Memory B cell (primary cell): ENCODE data around the gene ICAM4.
A peak's percentile ranks its signal among the peaks of the same experiment; 100 is the strongest.
"Not testable (repeated sequence)": the region's sequence is repeated elsewhere in the genome, so short reads cannot be mapped to it uniquely, and the experiment has no call there.

Experiments used
- ATAC-seq: fragments of 150-1000 bp; cut with Tn5 transposase; 2 replicates; pipeline ENCODE4 v1.10.0; 2021; ENCODE audit warnings: low read depth, mild to moderate bottlenecking, moderate library complexity
- DNase-seq, 2 donors: peaks; one replicate each; pipeline ENCODE4 v3.0.0; 2022; ENCODE audit warnings: low spot score in 2 of 2
- H3K27ac Mint-ChIP-seq: one replicate; pipeline ENCODE4 v1.8.0; 2022; ENCODE audit warnings: mild to moderate bottlenecking, moderate library complexity, mixed read lengths
- H3K27me3 Mint-ChIP-seq: one replicate; pipeline ENCODE4 v1.8.0; 2022; ENCODE audit warnings: mixed read lengths
- H3K36me3 Mint-ChIP-seq: one replicate; pipeline ENCODE4 v1.8.0; 2022; ENCODE audit warnings: mild to moderate bottlenecking, mixed read lengths
- H3K4me1 Mint-ChIP-seq: one replicate; pipeline ENCODE4 v1.8.0; 2022; ENCODE audit warnings: mixed read lengths
- H3K4me3 Mint-ChIP-seq: one replicate; pipeline ENCODE4 v1.8.0; 2022; ENCODE audit warnings: mild to moderate bottlenecking, moderate library complexity, mixed read lengths
- H3K9me3 Mint-ChIP-seq: one replicate; pipeline ENCODE4 v1.8.0; 2022; ENCODE audit warnings: mixed read lengths

The ICAM4 gene

DNA sequence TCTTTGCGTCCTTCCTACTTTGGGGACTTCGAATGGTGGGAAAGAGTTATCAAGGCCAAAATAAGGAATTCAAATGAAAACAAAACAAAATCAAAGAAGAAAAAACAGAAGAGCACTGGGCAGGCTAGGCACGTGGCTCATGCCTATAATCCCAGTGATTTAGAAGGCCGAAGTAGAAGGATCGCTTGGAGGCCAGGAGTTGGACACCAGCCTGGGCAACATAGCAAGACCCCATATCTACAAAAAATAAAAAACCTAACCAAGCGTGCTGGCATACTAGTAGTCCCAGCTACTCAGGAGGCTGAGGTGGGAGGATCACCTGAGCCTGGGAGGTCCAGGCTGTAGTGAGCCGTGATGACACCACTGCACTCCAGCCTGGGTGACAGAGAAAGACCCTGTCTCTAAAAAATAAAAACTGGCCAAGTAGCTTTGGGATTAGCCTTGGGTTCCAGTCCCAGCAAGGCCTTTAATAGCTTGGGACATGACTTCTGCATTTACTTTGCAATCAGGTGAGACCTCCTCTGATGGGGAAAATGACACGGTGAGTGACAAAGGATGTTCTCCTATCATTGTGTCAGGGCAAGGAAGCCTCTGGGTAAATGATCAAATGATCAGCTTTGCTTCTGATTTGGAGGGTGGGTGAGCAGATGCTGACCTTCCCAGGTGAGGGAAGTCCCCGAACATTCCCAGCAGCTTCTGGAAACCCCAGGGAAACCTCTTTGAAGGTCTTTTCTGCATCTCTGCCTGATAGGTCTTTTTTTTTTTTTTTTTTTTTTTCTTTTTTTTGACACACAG, 8.8 kb upstream of the ICAM4 start:
- Mint-ChIP-seq H3K9me3 (no peaks in the 10 kb centered on the region), H3K4me1 (peaks cover 11% of the 10 kb centered on the region), H3K27ac (peak overlapping the region; percentile 20), H3K27me3 (no peaks in the 10 kb centered on the region), H3K4me3 (no peak overlapping the region), H3K36me3 (peaks cover 12% of the 10 kb centered on the region)
- DNase-seq (no peak), ATAC-seq (no peak)

DNA sequence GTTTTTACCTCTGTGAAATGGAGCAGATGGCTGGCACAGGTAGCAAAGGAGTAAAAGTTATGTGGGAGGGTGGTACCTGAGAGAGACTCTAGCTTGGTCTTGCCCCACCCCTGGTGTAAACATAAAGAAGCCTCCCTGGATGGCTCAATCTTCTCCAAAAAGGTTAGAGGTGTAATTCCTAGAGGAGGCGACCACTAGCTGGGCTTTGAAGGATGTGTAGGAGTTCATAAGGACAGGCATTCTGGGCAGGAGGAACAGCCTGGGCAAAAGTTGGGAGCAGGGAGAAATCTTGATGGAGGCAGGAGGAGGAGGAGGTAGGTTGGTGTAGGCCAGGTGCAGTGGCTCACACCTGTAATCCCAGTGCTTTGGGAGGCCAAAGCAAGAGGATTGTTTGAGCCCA, 7.8 kb upstream of the ICAM4 start:
- Mint-ChIP-seq H3K9me3 (no peaks in the 10 kb centered on the region), H3K4me3 (no peak overlapping the region), H3K27me3 (no peaks in the 10 kb centered on the region), H3K36me3 (peaks cover 15% of the 10 kb centered on the region), H3K4me1 (peaks cover 10% of the 10 kb centered on the region), H3K27ac (no peak overlapping the region)
- DNase-seq (no peak), ATAC-seq (no peak)

- Mint-ChIP-seq H3K36me3 (peaks cover 13% of the 10 kb centered on the region), H3K27ac (peak overlapping the region; percentile 48), H3K9me3 (no peaks in the 10 kb centered on the region), H3K27me3 (no peaks in the 10 kb centered on the region), H3K4me3 (no peak overlapping the region), H3K4me1 (peaks cover 9% of the 10 kb centered on the region)
- DNase-seq: no peak
- ATAC-seq: peak; percentile 34
These were observed 6.9 kb upstream of the ICAM4 start for GRCh38 chr19:10279737-10280442.

DNA sequence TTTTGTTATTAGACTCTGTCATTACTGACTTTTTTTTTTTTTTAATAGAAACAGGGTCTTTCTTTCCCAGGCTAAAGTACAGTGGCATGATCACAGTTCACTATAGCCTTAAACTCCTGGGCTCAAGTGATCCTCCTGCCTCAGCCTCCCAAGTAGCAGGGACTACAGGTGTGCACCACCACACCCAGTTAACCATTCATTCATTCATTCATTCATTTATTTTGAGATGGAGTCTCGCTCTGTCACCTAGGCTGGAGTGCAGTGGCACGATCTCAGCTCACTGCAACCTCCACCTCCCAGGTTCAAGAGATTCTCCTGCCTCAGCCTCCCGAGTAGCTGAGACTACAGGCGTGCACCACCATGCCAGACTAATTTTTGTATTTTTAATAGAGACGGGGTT, 4.7 kb upstream of the ICAM4 start:
- H3K4me3 Mint-ChIP-seq, DNase-seq, H3K27ac Mint-ChIP-seq, H3K9me3 Mint-ChIP-seq, H3K27me3 Mint-ChIP-seq, H3K4me1 Mint-ChIP-seq, ATAC-seq: not testable (repeated sequence)
- H3K36me3 Mint-ChIP-seq: peaks cover 16% of the 10 kb centered on the region

DNA sequence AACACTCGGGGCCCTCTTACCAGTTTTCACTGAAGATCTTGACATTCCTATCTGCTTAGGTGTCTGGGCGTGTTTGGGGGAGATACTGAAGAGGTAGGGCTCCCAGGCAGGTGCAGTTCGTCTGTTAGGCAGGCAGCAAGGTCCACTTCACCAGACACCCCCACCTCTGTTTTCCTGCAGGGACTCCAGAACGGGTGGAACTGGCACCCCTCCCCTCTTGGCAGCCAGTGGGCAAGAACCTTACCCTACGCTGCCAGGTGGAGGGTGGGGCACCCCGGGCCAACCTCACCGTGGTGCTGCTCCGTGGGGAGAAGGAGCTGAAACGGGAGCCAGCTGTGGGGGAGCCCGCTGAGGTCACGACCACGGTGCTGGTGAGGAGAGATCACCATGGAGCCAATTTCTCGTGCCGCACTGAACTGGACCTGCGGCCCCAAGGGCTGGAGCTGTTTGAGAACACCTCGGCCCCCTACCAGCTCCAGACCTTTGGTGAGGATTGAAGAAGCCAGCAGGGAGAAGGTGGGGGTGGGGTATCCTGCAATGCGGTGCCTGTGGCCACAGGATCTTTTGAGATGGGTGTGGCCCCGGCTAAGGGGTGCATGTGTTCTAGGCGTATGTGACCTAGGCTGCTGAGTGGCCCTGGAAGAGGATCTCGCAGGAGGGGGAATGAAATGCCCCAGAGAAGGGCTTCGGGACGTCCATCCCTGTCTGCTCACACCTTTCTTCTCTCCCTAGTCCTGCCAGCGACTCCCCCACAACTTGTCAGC, 3.3 kb upstream of the ICAM4 start:
- Mint-ChIP-seq H3K27ac (no peak overlapping the region), H3K9me3 (no peaks in the 10 kb centered on the region), H3K27me3 (peaks cover 2% of the 10 kb centered on the region), H3K4me3 (no peak overlapping the region), H3K4me1 (peaks cover 14% of the 10 kb centered on the region), H3K36me3 (peaks cover 14% of the 10 kb centered on the region)
- no peak for ATAC-seq
- DNase-seq: no peak

GRCh38 chr19:10284065-10284959, 2.4 kb upstream of the ICAM4 start:
- no peak for DNase-seq
- ATAC-seq: no peak
- no peak overlapping the region for H3K4me3 Mint-ChIP-seq
- no peaks in the 10 kb centered on the region for H3K9me3 Mint-ChIP-seq
- no peak overlapping the region for H3K27ac Mint-ChIP-seq
- H3K27me3 Mint-ChIP-seq: peaks cover 6% of the 10 kb centered on the region
- peaks cover 16% of the 10 kb centered on the region for H3K4me1 Mint-ChIP-seq
- H3K36me3 Mint-ChIP-seq: peaks cover 10% of the 10 kb centered on the region

DNA sequence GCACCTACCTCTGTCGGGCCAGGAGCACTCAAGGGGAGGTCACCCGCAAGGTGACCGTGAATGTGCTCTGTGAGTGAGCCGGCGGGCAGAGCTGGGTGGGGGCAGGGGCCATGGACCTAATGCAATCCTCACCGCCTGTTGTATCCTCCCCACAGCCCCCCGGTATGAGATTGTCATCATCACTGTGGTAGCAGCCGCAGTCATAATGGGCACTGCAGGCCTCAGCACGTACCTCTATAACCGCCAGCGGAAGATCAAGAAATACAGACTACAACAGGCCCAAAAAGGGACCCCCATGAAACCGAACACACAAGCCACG, 1.8 kb upstream of the ICAM4 start:
- peaks cover 10% of the 10 kb centered on the region for H3K36me3 Mint-ChIP-seq

GRCh38 chr19:10285393-10285792, 1.4 kb upstream of the ICAM4 start:
- no peak overlapping the region for H3K27ac Mint-ChIP-seq
- H3K4me3 Mint-ChIP-seq: no peak overlapping the region
- peaks cover 9% of the 10 kb centered on the region for H3K27me3 Mint-ChIP-seq
- no peaks in the 10 kb centered on the region for H3K9me3 Mint-ChIP-seq
- no peak for ATAC-seq
- no peak for DNase-seq
- H3K36me3 Mint-ChIP-seq: peaks cover 10% of the 10 kb centered on the region
- peaks cover 17% of the 10 kb centered on the region for H3K4me1 Mint-ChIP-seq

More for the DNA sequence above, 1.8 kb upstream of the ICAM4 start:
- Mint-ChIP-seq H3K27me3 (peaks cover 6% of the 10 kb centered on the region), H3K27ac (no peak overlapping the region), H3K4me1 (peaks cover 15% of the 10 kb centered on the region), H3K4me3 (no peak overlapping the region), H3K9me3 (no peaks in the 10 kb centered on the region)
- no peak for DNase-seq
- no peak for ATAC-seq

DNA sequence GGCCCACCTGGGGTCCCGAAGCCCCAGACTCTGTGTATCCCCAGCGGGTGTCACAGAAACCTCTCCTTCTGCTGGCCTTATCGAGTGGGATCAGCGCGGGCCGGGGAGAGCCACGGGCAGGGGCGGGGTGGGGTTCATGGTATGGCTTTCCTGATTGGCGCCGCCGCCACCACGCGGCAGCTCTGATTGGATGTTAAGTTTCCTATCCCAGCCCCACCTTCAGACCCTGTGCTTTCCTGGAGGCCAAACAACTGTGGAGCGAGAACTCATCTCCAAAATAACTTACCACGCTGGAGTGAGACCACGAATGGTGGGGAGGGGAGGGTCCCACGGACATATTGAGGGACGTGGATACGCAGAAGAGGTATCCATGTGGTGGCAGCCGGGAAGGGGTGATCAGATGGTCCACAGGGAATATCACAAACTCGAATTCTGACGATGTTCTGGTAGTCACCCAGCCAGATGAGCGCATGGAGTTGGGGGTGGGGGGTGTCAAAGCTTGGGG, 2.0 kb downstream of the ICAM4 start:
- H3K27ac Mint-ChIP-seq: peak overlapping the region; percentile 31
- peaks cover 34% of the 10 kb centered on the region for H3K4me1 Mint-ChIP-seq
- peak overlapping the region; percentile 73 for H3K4me3 Mint-ChIP-seq
- peaks cover 21% of the 10 kb centered on the region for H3K27me3 Mint-ChIP-seq
- no peak for ATAC-seq
- no peak for DNase-seq
- H3K36me3 Mint-ChIP-seq: peaks cover 8% of the 10 kb centered on the region
- no peaks in the 10 kb centered on the region for H3K9me3 Mint-ChIP-seq

DNA sequence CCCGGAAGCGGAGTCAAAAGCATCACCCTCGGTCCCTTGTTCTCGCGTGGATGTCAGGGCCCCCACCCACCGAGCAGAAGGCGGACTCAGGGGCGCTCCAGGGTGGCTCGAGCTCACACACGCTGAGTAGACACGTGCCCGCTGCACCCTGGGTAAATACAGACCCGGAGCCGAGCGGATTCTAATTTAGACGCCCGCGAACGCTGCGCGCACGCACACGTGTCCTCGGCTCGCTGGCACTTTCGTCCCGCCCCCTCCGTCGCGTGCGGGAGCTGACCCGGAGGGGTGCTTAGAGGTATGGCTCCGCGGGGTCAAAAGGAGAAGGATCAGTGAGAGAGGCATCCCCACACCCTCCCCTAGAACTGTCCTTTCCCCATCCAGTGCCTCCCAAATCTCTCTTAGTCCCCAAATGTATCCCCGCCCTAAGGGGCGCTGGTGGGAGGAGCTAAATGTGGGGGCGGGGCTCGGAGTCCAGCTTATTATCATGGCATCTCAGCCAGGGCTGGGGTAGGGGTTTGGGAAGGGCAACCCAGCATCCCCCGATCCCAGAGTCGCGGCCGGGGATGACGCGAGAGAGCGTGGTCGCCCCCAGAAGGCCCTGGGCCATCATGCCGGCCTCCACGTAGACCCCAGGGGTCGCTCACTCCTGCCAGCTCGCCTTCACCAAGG, 2.5 kb downstream of the ICAM4 start:
- H3K4me3 Mint-ChIP-seq: peak overlapping the region; percentile 73
- H3K27me3 Mint-ChIP-seq: peaks cover 21% of the 10 kb centered on the region
- H3K27ac Mint-ChIP-seq: peak overlapping the region; percentile 31

DNA sequence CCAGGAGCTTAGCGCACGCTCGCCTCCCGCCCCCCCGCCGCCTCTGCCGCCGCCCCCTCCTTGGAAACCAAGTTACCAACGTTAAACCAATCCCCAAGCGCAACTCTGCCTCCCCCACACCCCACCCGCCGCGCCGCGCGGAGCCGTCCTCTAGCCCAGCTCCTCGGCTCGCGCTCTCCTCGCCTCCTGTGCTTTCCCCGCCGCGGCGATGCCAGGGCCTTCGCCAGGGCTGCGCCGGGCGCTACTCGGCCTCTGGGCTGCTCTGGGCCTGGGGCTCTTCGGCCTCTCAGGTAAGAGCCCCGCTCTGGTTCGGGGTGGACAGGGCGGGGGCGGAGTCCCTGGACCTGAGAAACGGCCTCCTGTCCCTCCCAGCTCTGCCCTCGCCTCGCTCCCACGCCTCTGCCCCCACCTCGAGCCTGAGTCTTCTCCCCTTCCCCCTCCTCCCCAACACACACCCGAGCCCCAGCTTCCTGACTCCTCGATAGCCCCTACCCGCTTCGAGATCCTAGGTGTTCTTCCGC, 3.1 kb downstream of the ICAM4 start, which contains the start of gene ICAM5:
ICAM5 (plus strand) TSS at position 117 of the 521 bp plus-strand sequence; CDS start at position 209, 92 bp downstream.
- peaks cover 5% of the 10 kb centered on the region for H3K36me3 Mint-ChIP-seq
- peaks cover 34% of the 10 kb centered on the region for H3K4me1 Mint-ChIP-seq
- peak within 1 kb of the TSS; percentile 85 for H3K27ac Mint-ChIP-seq
- peak within 1 kb of the TSS; percentile 81 for H3K4me3 Mint-ChIP-seq
- H3K27me3 Mint-ChIP-seq: peaks cover 23% of the 10 kb centered on the region
- peak; percentile 14 for ATAC-seq
- peak in 1 of 2 donors; percentile 49 for DNase-seq
- no peaks in the 10 kb centered on the region for H3K9me3 Mint-ChIP-seq

More for the DNA sequence above, 2.5 kb downstream of the ICAM4 start:
- peaks cover 34% of the 10 kb centered on the region for H3K4me1 Mint-ChIP-seq
- ATAC-seq: peak; percentile 62
- no peaks in the 10 kb centered on the region for H3K9me3 Mint-ChIP-seq
- peak; percentile 50 to 65 for DNase-seq
- H3K36me3 Mint-ChIP-seq: peaks cover 5% of the 10 kb centered on the region

GRCh38 chr19:10290357-10290875, 3.7 kb downstream of the ICAM4 start:
- H3K27me3 Mint-ChIP-seq: peaks cover 24% of the 10 kb centered on the region
- H3K9me3 Mint-ChIP-seq: no peaks in the 10 kb centered on the region
- peak overlapping the region; percentile 85 for H3K27ac Mint-ChIP-seq
- peaks cover 36% of the 10 kb centered on the region for H3K4me1 Mint-ChIP-seq
- H3K36me3 Mint-ChIP-seq: no peaks in the 10 kb centered on the region
- peak; percentile 29 to 47 for DNase-seq
- H3K4me3 Mint-ChIP-seq: peak overlapping the region; percentile 81
- ATAC-seq: no peak
